Right kidney (tissue), 1 donor: ENCODE measurements around the gene NLK.

Experiments used
- DNase-seq: peaks from one replicate; pipeline ENCODE4 v3.0.0-alpha.2; 2016

NLK gene

GRCh38 chr17:28112606-28113005 is 70.1 kb downstream of the NLK start:
- no peak for DNase-seq

- DNase-seq = no peak
These were observed 70.8 kb downstream of the NLK start for GRCh38 chr17:28113269-28113668.

GRCh38 chr17:28115046-28115445 is 72.6 kb downstream of the NLK start:
- no peak for DNase-seq

- no peak for DNase-seq
These were observed 74.8 kb downstream of the NLK start for GRCh38 chr17:28117304-28117703.

GRCh38 chr17:28118362-28118761 is 75.9 kb downstream of the NLK start:
- DNase-seq = no peak

- no peak for DNase-seq
These were observed 76.6 kb downstream of the NLK start for GRCh38 chr17:28119046-28119445.

- DNase-seq = no peak
These were observed 77.1 kb downstream of the NLK start for GRCh38 chr17:28119560-28119959.

GRCh38 chr17:28120766-28121165 is 78.3 kb downstream of the NLK start:
- DNase-seq = no peak

- DNase-seq = no peak
These were observed 82.5 kb downstream of the NLK start for GRCh38 chr17:28124962-28125361.

- no peak for DNase-seq
These were observed 83.3 kb downstream of the NLK start for GRCh38 chr17:28125526-28126378.

GRCh38 chr17:28127196-28127595 is 84.7 kb downstream of the NLK start:
- no peak for DNase-seq

GRCh38 chr17:28128779-28129178 is 86.3 kb downstream of the NLK start:
- DNase-seq = no peak

GRCh38 chr17:28130472-28130871 is 88.0 kb downstream of the NLK start:
- no peak for DNase-seq

GRCh38 chr17:28131599-28131998 is 89.1 kb downstream of the NLK start:
- DNase-seq = no peak

GRCh38 chr17:28133562-28133970 is 91.1 kb downstream of the NLK start:
- DNase-seq = no peak

- no peak for DNase-seq
These were observed 94.4 kb downstream of the NLK start for GRCh38 chr17:28136923-28137322.

GRCh38 chr17:28139822-28140221 is 97.3 kb downstream of the NLK start:
- DNase-seq = no peak

- DNase-seq = no peak
These were observed 98.8 kb downstream of the NLK start for GRCh38 chr17:28141313-28141712.

GRCh38 chr17:28141773-28142172 is 99.3 kb downstream of the NLK start:
- no peak for DNase-seq

- no peak for DNase-seq
These were observed 99.8 kb downstream of the NLK start for GRCh38 chr17:28142305-28142704.

GRCh38 chr17:28144019-28144418 is 101.5 kb downstream of the NLK start:
- DNase-seq = no peak

- no peak for DNase-seq
These were observed 102.9 kb downstream of the NLK start for GRCh38 chr17:28145348-28145747.

GRCh38 chr17:28147017-28147416 is 104.5 kb downstream of the NLK start:
- DNase-seq = no peak

- no peak for DNase-seq
These were observed 108.5 kb downstream of the NLK start for GRCh38 chr17:28151001-28151400.

- DNase-seq = no peak
These were observed 111.7 kb downstream of the NLK start for GRCh38 chr17:28154214-28154613.
